ENCODE results near the gene PACS1.

The PACS1 gene

DNA sequence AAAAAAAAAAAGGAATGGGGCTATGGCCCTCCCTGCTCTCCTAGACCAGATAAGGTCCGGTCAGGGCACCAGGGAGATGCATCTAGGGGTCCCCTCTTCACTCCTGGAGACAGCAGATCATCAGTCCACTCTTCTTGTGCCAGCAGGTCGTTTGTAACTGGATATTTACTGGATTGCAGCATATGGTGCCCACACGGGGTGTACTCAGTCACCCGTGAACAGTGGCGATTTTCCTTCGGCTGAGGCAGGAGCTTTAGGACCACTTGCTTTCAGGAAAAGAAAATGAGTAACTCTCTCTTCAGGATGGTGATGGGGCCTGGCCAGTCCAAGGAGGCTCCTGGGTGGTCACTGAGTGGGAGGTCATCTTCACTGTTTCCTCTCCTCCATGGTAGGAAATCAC, 160.1 kb downstream of the PACS1 start:
- in situ Hi-C loops (cut with HindIII; ENCODE audit: low sequenced_read_pairs): no loop called here
- no peak overlapping the region for H3K4me3 ChIP-seq (ENCODE audit: low read depth, low read length)
- DNase-seq (ENCODE audit: low read depth): no peak
- TF ChIP-seq, protein P1, sequence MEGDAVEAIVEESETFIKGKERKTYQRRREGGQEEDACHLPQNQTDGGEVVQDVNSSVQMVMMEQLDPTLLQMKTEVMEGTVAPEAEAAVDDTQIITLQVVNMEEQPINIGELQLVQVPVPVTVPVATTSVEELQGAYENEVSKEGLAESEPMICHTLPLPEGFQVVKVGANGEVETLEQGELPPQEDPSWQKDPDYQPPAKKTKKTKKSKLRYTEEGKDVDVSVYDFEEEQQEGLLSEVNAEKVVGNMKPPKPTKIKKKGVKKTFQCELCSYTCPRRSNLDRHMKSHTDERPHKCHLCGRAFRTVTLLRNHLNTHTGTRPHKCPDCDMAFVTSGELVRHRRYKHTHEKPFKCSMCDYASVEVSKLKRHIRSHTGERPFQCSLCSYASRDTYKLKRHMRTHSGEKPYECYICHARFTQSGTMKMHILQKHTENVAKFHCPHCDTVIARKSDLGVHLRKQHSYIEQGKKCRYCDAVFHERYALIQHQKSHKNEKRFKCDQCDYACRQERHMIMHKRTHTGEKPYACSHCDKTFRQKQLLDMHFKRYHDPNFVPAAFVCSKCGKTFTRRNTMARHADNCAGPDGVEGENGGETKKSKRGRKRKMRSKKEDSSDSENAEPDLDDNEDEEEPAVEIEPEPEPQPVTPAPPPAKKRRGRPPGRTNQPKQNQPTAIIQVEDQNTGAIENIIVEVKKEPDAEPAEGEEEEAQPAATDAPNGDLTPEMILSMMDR (IDR thresholded peaks at IDR 0.05; ENCODE audit: low read depth, low read length, missing control alignments): no peak

GRCh38 chr11:66230978-66231377, 160.9 kb downstream of the PACS1 start:
- DNase-seq (ENCODE audit: low read depth): no peak
- TF ChIP-seq, protein P1 (IDR thresholded peaks at IDR 0.05; ENCODE audit: low read depth, low read length, missing control alignments): no peak
- in situ Hi-C loops (cut with HindIII; ENCODE audit: low sequenced_read_pairs): no loop called here

GRCh38 chr11:66231561-66231960, 161.5 kb downstream of the PACS1 start:
- DNase-seq (ENCODE audit: low read depth): no peak
- no peak overlapping the region for H3K4me3 ChIP-seq (ENCODE audit: low read depth, low read length)
- in situ Hi-C loops (cut with HindIII; ENCODE audit: low sequenced_read_pairs): no loop called here
- TF ChIP-seq, protein P1 (IDR thresholded peaks at IDR 0.05; ENCODE audit: low read depth, low read length, missing control alignments): no peak

More at GRCh38 chr11:66230978-66231377, 160.9 kb downstream of the PACS1 start:
- no peak overlapping the region for H3K4me3 ChIP-seq (ENCODE audit: low read depth, low read length)

- TF ChIP-seq, protein P1 (IDR thresholded peaks at IDR 0.05; ENCODE audit: low read depth, low read length, missing control alignments): no peak
- no peak for DNase-seq (ENCODE audit: low read depth)
- no peak overlapping the region for H3K4me3 ChIP-seq (ENCODE audit: low read depth, low read length)
- in situ Hi-C loops (cut with HindIII; ENCODE audit: low sequenced_read_pairs): no loop called here
Measured at GRCh38 chr11:66232769-66233168, 162.7 kb downstream of the PACS1 start.

DNA sequence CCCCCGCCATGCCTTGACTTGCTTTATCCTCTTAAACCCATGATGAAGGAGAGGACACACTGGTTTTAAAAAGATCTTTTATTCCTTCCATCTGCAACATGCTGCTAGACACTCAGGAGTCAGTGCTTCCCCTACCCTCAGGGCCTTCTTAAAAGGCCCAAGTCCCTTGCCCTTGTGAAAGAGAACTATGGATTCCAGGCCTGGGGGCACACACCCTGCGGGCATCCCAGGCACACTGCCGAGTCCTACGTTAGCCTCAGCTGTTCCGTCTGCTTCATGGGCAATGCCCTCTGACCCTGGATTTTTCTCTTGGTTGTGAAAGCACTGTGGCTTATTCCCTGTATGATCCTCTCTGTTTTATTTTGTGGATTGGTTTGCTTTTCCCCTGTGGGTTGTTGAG, 163.2 kb downstream of the PACS1 start:
- DNase-seq (ENCODE audit: low read depth): no peak
- TF ChIP-seq, protein P1 (IDR thresholded peaks at IDR 0.05; ENCODE audit: low read depth, low read length, missing control alignments): no peak
- H3K4me3 ChIP-seq (ENCODE audit: low read depth, low read length): no peak overlapping the region
- in situ Hi-C loops (cut with HindIII; ENCODE audit: low sequenced_read_pairs): no loop called here

- TF ChIP-seq, protein P1 (IDR thresholded peaks at IDR 0.05; ENCODE audit: low read depth, low read length, missing control alignments): no peak
- in situ Hi-C loops (cut with HindIII; ENCODE audit: low sequenced_read_pairs): no loop called here
Measured at GRCh38 chr11:66235141-66235540, 165.1 kb downstream of the PACS1 start.

GRCh38 chr11:66237867-66238266, 167.8 kb downstream of the PACS1 start:
- no peak overlapping the region for H3K4me3 ChIP-seq (ENCODE audit: low read depth, low read length)
- DNase-seq (ENCODE audit: low read depth): no peak
- TF ChIP-seq, protein P1 (IDR thresholded peaks at IDR 0.05; ENCODE audit: low read depth, low read length, missing control alignments): no peak
- in situ Hi-C loops (cut with HindIII; ENCODE audit: low sequenced_read_pairs): no loop called here

More at GRCh38 chr11:66235141-66235540, 165.1 kb downstream of the PACS1 start:
- DNase-seq (ENCODE audit: low read depth): no peak
- H3K4me3 ChIP-seq (ENCODE audit: low read depth, low read length): no peak overlapping the region
